GM19238 (cell line): Measurements from ENCODE around the gene PMEPA1.
A peak's percentile ranks its signal among the peaks of the same experiment; 100 is the strongest.

Experiments used
- DNase-seq: peaks from one replicate; pipeline ENCODE4 v3.0.0; 2011; ENCODE audit warnings: low spot score; ENCODE audit not compliant: insufficient read length

PMEPA1 gene

DNA sequence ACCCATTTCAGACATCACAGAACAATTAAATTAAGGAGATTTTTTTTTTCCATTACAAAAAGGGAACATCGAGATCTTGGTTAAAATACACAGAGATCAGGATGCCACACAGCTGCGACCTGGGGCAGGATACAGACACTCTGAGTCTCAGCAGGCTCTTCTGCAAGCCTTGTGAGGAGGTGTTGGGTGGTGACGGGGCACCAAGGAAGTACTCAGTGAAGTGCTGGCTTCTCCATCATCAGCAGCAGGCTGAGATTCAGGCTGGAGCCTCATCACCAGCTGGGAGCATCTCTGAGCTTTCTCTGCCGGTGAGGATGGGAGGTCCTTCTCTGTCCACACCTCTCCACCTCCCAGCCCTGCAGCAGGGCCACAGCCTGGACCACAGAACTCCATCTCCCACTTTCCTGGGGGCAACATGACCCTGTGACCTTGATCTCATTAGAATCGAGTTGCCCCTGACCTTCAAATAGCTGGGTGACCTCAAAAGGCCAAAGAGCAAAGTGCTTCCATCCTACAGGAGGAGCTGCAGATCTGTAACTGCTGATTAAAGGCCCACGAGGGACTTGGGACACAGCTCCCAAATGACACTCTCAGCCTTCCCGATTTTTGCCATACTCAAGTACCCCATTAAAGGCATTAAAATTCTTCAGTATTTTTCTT lies 16.0 kb downstream of the PMEPA1 start:
- DNase-seq, result no peak

DNA sequence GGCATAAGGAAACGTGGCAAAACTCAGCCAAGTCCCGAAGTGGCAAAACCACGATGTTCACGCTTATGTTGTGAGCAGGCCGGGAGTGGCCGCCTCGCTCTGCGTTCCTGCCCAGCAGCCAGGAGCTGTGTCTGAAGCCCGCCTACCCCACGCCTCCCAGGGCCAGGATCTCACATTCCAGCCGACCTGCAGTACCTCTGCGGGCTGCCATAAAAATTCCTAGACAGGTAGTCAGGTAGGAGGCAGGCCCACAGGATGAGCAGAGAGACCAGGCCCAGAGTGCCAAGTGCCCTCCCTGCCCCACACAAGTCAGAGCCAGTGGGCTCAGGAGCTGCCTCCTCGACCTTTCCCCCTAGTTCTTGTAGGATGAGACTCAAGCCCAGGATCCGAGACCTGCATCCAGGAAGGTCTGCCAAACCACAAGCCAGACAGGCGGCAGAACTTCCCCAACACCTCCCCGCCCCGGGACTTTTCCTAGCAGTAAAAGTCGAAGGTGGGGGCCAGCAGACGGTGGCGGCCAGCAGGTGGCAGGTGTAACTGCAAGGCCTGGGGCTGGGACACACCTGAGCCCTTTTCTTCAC lies 16.7 kb downstream of the PMEPA1 start:
- no peak for DNase-seq

DNA sequence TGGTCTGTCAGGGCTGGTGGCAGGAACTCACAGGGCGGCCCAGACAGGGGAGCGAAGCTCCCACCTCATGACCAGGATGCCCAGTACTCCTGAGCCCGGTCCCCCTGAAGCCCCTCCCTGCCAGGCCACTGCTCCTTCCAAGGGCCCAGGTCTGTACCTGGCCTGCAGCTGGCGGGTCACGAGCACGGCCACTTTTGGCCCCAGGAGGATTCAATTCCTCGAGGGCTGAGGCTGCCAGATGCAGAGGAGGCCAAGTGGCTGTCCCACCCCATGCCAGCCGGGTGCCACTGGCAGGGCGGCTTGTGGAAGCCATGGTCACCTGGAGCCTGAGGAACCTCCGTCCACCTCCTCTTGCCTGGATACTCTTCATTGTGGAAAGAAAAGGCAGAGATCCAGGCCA lies 17.4 kb downstream of the PMEPA1 start:
- no peak for DNase-seq

DNA sequence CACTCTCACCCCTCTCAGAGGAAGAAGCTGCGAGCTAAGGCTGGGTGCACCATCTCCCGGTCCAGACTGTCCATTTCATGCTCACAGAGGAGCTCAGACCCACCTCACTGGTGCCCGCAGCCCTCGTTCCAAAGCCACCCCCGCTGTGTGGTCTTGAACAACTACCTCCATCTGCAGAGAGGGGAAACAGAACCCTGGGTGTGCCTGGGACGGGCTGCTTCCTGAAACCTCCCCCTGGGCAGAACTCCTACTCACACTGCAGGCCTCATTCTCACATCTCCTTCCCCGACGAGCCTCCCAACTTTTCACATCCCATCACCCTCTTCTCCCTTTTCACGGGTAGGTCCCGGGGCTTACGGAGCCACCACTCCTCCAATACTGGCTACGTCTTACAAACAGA lies 18.1 kb downstream of the PMEPA1 start:
- no peak for DNase-seq

DNA sequence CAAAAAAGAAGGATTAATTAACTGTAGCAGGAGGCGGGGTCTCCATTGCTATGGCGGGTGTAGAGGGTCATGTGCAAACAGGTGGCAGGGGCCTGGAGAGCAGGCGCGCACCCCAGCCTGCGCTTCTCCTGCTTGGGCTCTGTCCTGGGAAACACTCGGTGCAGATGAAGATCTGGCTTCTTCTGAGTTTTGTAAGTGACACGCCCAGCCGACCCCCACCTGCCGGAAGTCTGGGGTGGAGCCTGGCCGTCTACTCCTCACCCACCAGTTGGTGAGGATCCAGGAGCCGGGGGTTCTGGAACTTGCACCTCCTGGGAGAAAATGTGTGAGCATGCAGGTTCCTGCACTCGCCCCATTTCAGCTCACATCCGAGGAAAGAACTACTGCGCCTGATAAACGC lies 19.3 kb downstream of the PMEPA1 start:
- no peak for DNase-seq

DNA sequence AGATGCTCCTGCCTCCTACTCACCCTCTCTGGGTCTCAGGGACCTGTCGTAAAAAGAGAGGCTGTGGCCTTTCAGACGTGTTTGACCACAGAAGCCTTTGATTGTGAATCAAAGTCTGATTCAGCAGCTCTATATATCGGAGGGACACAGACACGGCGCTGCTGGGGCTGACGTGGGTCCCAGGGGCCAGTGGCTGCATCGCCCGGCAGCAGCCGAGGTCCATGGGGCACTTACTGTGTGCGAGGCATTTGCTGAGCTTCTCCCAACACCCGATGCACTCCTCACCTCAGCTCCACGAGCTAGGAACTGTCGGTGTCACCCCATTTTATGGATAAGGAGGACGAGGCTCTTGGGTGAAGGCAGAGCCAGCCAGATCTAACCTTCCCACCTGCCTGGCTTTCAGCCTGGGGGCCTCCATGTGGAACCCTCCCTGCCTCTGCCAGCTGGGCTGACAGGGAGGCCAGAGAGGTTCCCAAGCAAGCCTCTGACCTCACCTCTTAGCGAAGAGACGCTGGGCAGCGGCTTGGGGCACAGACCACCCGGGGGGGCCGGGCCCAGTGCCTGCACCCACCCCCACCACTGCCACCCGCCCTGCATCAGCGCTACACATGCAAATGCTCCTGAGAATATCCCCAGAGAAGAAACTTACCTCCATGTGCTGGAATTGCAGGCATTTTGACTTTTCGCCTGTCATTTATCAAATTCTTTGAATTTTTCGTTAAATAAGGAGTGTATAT lies 19.9 kb downstream of the PMEPA1 start:
- no peak for DNase-seq

DNA sequence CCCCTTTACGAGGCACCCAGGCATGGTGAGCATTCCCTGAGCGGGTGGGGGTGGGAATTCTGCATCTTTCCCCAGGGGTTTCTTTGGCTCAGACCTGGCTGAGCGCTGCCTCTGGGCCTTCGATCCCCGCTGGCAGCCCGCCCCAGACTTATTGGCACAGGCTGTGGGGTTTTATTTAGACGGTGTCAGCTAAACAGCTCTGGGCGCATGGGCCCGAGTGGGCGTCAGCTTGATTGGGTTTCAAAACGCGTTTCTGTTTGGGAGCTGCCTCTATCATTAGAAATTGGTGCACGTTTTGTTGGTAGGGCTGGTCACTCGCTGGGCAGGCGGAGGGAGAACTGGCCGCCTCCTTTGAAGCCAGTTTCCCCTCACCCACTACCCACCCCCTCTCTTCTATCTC lies 21.0 kb downstream of the PMEPA1 start:
- DNase-seq, result no peak

DNA sequence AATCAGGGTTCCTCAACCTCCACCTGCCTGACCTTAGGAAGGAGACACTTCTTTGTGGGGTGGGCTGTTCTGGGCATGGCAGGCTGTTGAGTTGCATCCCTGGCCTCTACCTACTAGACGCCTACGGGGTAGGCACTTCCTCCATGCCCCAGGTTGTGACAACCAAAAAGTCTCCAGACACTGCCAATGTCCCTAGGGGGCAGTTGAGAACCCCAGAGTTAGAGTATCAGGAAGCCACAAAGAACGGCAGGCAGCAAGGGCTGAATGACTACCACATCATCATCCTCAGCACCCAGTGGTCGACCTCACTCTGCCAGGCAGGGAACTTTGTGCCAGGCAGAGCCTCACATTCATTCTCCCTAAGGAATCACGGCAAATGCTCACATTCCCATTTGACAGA lies 21.5 kb downstream of the PMEPA1 start:
- DNase-seq, result no peak

DNA sequence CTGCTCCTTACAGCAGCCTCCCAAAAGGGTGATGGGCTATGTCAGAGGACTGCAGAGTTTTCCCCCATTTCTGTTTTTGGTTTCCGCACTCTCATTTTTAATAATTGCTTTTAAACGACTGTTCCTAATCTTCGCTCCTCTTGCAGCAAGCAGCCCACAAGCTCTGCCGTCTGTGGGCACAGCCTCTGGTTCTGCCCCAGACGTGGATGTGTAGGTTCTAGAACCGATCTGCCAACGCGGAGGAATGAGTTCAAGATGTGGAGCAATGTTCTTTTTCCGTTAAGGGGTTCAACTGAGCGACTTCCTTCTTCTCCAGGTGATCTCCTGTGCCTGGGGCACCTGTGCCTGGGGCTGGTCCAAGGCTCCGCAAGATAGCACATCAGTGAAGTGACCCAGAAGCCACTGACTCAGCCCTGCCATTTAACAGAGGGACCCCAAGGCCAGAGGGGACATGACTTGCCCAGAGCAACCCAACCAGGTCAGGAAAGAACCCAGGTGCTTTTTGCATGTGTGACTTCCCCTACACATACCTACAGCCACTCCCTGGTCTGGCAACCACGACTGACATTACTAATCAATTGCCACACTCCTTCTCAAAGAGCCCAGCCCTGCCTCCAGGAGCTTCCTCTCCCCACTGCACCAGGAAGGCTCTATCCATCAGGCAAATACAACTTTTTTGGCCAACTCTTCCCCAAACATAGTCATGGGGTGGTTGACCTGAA lies 22.7 kb downstream of the PMEPA1 start:
- DNase-seq, result no peak

DNA sequence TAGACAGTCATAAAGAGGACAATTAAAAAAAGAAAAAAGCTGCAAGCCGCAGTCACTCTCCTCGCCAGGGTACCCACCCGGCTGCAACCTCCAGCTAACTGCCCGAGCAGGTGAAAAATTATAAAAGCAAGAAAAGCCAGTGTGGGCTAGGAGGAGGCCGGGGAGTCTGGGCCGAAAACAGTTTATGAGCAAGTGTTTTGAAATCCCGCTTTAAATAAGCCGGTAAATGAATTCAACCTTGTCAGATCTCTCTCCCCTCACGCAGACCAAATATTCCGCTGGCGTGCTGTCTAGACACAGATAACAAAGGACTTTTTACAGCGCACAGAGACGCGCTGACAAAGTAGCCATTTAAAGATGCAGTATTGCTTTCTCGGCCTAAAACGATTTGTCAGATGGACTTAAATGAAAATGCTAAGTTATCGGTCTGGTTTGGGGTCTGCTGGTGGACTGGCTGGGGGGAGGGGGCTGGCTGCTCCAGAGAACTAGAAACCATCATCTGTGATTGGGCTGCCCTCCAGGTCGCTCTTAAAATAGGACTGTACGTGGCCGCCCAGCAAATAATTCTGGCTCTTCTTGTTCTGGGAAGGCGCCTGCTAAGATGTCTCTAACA lies 24.6 kb downstream of the PMEPA1 start:
- no peak for DNase-seq

DNA sequence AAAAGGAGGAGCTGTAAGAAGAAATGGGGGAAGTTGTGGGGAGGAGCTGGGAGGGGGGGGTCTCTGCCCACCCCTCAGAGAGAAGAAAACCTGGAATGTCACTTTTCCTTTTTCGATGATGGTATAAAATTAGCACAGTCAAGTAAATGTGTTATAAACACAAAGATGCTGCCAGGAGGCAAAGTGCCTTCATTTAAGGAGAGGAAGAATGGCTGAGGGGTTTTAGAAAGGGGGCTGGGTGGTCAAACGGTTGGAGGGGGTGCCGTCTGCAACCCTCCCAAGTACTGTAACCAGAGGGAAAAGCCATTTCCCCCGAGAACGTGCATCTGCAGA lies 25.0 kb downstream of the PMEPA1 start:
- no peak for DNase-seq

DNA sequence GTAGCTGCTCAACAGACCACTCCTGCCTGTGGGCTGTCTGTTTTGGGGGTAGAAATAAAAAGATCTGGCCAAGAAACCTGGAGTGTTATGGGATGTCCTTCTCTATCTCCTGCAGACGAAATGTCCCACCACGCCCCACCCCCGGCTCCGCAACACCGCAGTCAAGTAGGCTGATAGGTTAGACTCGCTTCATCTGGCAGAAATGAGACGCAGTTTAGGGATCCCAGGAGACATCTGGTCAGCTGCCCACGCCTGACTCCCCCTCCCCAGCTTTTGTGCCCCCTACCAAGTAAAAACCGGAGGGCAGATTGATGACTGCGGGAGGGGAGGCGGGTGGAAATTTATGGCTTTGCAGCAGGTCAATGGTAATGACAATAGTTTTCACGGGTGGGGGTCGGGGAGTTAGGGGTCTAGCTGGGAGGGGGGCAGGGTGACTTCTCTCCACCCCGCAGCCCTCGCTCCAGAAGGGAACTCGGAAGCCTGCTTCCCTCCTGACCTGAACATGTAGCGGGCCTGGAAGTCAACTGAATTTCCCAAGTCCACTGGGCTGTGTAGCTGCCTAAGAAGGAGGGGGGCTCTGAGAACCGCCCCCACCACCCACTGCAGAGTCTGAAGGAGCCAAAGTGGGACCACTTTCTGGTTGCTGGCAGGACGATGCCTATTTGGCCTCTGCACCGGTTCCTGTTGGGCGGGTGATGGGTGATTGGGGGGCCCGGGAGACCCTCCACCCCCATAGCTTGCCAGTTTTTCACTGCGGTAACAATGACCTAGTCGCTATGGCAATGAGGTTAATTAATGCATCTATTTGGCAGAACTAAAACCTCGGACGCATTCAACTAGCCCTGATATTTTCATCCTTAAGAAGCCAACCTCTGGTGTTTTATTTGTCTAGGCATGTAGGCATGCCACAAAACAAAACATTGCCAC lies 25.7 kb downstream of the PMEPA1 start:
- DNase-seq, result no peak

DNA sequence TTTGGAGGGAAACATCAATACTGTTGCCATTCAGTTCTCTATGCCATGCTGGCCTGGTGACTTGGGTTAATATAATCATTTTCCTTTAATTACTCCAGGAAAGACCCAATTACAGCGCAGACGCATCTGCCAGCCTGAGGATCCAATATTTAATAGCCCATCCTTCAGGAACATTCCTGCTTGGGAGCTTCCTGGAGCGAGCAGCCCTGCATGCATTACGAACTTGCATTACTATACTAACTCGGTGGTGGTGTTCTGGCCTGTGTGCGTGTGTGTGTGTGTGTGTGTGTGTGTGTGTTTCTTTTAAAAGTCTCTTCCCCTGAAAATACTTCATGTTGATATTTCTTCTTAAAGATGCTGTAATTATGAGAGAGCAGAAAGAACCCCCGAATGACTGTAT lies 26.5 kb downstream of the PMEPA1 start:
- no peak for DNase-seq

DNA sequence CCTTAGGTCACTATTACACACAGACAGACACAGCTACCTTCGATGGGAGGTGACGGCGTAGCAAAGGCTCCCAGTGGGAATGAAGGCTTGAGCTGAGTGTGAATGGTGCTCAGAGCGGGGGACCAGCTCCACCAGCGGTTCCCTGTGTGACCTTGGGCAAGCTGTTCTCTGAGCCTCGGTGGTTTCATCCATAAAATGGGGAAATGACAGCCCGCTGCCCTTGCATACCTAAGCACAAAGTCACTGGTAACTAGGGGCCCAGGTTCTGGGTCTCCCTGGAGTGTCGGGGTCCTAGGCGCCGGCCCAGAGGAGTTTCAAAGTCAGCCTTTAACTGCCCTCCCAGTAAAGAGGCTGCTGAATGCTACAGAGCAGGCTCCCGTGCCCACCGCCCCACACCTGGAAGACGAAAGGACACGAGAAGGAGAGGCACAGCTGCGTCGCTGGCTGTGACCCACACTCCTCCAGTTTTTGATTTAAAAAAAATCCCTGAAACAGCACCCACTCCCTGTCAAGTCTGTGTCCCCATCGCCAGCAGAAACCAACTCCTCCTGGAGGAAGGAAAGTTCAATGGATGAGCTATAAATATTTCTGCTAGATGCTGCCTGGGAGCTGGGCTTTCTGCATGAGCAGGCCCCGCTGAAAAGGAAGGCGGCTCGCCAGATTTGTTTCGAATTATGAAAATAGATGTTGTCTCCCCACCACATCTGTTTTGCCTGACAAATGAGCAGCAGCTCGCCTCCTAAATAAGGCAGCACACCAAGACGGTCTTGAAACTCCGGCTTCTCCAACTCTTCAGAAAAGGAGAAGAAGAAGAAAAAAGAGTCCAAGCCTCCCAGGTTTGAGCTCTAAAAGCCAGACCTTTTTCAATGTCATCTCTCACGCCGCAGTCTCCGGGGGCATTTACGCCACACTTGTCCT lies 27.4 kb downstream of the PMEPA1 start:
- peak; percentile 47 for DNase-seq

DNA sequence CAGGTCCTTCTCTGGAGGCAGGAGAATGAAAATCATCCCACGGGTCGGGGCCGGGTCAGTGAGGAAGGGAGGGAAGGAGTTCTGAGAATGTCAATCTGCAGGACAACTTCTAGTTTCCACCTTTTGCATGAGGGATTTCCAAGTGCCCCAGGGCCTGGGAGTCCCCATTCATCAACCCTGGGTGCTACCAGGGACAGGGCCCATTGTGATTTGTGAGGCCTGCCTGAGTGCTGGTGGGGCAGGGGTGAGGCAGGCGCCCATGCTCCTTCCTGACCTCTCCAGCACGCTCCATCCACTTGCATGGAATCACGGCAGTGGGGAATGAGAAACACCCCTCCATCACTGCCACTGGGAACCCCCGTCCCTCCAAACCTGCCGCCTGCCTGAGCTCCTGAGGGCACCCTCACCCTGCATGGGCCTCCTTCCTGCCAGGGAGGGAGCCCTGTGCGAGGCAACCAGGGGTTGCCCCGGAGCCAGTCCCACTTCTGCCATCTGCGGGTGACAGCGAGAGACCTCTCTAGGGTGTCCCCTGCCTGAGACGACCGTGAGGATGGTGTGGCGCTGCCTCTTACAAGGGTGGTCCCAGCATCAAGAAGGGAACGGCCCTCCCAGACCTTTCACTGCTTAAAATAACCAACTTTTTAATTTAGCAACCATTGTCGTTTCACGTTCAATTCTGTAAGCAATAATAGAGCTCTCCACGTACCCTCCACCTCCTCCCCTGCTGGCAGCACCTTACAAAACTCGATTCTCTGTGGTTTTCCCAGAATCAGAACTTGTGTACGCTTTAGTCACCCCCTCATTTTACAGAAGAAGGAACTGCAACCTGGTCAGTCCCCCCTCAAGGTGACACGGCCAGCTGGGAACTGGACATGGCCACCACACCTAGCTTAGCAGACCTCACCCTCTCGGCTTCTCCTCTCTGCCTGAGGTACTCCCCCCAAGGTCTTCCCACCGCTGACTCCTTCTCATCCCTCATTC lies 28.6 kb downstream of the PMEPA1 start:
- no peak for DNase-seq

DNA sequence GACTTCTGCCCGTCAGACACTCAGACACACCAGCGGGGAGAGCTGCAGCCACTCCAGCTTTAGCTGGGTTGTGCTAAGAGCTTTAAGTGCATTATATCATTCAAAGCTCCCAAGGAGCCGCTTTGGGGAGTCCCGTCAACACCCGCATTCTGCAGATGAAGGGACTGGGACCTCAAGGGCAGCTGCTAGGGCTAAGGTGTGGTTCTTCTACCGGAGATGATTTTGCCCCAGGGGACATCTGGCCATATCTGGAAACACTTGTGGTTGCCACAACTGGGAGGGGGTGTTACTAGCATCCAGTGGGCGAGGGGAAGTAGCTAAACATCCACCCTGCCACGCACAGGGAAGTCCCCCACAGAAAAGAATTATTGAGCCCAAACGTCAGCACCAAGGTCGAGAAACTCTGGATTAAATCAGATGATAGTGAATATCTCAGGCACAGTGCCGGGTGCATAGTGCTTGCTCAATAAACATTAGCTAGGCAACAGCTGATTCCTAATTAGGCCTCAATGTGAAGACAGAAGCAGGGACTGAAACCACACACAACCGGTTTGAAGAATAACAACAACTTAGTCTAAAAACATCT lies 29.6 kb downstream of the PMEPA1 start:
- DNase-seq, result peak; percentile 74

DNA sequence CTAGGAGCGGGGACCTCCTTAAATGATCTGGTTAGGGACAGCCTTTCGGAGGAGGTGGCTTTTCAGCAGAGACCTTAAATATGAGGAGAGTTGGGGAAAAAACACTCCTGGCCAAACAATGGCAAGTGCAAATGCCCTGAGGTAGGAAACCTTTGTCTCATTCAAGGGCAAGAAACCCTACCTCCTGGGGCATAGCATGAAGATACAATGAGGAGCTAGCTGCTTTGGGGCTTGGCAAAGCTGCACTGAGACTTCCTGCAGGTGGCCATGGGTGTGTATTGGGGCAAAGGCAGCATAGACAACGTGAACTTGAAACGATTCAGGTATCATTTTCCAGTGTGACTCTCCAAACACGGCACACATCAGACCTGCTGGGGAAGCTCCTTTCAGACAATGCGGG lies 30.7 kb downstream of the PMEPA1 start:
- no peak for DNase-seq

DNA sequence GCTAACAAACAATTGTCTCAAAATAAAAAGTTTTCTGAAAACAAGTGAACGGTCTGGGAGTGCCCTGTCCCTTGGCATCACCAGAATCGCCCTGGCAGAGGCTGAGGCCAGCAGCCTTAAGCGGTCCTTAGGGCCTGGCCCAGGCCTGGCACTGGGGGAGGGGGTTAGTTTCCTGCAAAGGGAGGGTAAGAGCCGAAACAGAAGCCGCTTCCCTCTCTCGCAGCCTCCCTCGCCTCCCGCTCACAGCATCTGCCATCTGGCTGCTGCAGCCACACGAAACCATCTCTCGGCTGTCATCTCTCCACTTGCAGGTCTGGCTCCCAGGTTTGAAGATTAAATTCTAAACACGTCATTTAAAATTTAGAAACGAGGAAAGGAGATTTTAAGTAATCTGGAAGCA lies 31.5 kb downstream of the PMEPA1 start:
- no peak for DNase-seq
